Breast epithelium (tissue), 3 donors: ENCODE results near the gene PPP1R1B.

Experiments
- POLR2A ChIP-seq: fragments of 450-650 bp; IDR thresholded peaks from one replicate; pipeline ENCODE4 v1.6.1; 2016; ENCODE audit warnings: antibody characterized with exemption, mild to moderate bottlenecking, moderate library complexity
- TF ChIP-seq, protein P1 (sequence below), 3 donors: fragments of 450-650 bp; IDR thresholded peaks; one replicate each; pipeline ENCODE4 v1.5.1; 2016 to 2017; ENCODE audit warnings: antibody characterized with exemption in 3 of 3, mild to moderate bottlenecking in 3 of 3, moderate library complexity in 3 of 3

DNA sequence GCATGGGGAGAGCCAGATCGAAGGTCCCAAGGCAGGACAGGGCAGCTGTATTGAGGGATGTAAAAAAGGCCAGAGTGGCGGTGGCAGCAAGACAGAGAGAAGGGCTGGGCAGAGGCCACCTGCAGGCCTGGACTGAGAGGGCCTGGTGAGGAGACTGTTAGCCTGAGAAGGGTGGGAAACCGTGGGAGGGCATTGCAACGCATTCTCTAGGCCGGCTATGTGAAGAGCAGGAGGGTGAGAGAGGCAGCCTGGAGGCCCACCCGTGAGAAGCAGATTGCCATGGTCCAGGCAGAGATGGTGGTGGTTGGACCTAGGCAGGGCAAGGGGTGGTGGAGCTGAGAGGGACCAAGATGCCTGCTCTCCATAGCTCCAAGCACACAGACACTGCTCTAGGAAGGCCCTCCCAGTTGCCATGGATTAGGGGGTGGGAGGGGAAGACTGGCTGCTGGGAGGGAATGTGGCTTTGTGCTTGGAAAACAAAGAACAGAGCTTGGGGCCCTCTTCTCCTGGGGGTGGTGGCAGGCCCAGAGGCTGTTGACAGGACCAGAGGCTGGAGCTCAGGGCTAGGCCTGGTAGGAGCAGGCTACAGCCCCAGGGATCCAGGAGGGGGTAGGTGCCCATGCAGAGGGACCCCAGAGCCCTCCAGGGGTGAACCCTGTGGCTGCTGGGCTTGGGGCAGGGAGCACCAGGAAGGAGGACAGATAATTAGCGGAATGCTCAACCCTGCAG is 26.0 kb downstream of the PPP1R1B start:
- no peak for TF ChIP-seq POLR2A
- TF ChIP-seq, protein P1, sequence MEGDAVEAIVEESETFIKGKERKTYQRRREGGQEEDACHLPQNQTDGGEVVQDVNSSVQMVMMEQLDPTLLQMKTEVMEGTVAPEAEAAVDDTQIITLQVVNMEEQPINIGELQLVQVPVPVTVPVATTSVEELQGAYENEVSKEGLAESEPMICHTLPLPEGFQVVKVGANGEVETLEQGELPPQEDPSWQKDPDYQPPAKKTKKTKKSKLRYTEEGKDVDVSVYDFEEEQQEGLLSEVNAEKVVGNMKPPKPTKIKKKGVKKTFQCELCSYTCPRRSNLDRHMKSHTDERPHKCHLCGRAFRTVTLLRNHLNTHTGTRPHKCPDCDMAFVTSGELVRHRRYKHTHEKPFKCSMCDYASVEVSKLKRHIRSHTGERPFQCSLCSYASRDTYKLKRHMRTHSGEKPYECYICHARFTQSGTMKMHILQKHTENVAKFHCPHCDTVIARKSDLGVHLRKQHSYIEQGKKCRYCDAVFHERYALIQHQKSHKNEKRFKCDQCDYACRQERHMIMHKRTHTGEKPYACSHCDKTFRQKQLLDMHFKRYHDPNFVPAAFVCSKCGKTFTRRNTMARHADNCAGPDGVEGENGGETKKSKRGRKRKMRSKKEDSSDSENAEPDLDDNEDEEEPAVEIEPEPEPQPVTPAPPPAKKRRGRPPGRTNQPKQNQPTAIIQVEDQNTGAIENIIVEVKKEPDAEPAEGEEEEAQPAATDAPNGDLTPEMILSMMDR (IDR thresholded peaks at IDR 0.05), result no peak
